Measurements from ENCODE around the gene SPACA5B. TPM values are rescaled to one million over a fixed set of nuclear protein-coding genes. Genes with fewer than 3 reads are reported as not detected.
"Not testable (repeated sequence)": the region's sequence is repeated elsewhere in the genome, so short reads cannot be mapped to it uniquely, and the experiment has no call there.

SPACA5B gene
- total RNA-seq, 1 donor from 2014 or later, result not detected

DNA sequence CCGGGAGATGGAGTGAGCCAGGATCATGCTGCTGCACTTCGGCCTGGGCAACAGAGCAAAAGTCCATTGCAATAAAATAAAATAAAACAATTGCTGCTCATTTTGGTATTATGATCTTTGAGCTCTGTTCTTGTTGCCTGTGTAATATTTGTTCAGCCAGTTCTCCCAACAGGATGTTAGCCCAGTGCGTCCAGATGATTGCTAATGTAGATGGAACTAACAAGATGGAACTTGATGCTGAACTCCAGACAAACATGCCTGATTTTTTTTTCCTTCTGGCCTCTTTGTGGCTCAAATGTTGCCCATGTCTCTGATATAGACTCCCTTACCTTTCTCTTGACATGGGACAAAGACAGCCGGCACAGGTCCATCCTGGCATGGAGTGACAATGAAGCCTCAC, 50.4 kb downstream of the SPACA5B start:
- POLR2A ChIA-PET, result no interaction called here
- H3K36me3 Mint-ChIP-seq (ENCODE audit: low read depth), result no peaks in the 10 kb centered on the region
- no peaks in the 10 kb centered on the region for H3K4me1 Mint-ChIP-seq
- peaks cover 3% of the 10 kb centered on the region for H3K27me3 Mint-ChIP-seq
- H3K4me3 Mint-ChIP-seq, result no peak overlapping the region
- no peaks in the 10 kb centered on the region for H3K9me3 Mint-ChIP-seq
- DNase-seq (no peak), ATAC-seq (ENCODE audit: low read depth) (no peak)
- TF ChIP-seq, protein P1, sequence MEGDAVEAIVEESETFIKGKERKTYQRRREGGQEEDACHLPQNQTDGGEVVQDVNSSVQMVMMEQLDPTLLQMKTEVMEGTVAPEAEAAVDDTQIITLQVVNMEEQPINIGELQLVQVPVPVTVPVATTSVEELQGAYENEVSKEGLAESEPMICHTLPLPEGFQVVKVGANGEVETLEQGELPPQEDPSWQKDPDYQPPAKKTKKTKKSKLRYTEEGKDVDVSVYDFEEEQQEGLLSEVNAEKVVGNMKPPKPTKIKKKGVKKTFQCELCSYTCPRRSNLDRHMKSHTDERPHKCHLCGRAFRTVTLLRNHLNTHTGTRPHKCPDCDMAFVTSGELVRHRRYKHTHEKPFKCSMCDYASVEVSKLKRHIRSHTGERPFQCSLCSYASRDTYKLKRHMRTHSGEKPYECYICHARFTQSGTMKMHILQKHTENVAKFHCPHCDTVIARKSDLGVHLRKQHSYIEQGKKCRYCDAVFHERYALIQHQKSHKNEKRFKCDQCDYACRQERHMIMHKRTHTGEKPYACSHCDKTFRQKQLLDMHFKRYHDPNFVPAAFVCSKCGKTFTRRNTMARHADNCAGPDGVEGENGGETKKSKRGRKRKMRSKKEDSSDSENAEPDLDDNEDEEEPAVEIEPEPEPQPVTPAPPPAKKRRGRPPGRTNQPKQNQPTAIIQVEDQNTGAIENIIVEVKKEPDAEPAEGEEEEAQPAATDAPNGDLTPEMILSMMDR (IDR thresholded peaks at IDR 0.05), result no peak
- H3K27ac Mint-ChIP-seq, result no peak overlapping the region
- CTCF ChIA-PET, result interaction anchor here (0.5 kb wide), 1 partner anchor 16 kb away, joined by 3 read pairs; no protein-coding TSS in a partner anchor
- intact Hi-C loops (cut with micrococcal nuclease), result no loop called here

DNA sequence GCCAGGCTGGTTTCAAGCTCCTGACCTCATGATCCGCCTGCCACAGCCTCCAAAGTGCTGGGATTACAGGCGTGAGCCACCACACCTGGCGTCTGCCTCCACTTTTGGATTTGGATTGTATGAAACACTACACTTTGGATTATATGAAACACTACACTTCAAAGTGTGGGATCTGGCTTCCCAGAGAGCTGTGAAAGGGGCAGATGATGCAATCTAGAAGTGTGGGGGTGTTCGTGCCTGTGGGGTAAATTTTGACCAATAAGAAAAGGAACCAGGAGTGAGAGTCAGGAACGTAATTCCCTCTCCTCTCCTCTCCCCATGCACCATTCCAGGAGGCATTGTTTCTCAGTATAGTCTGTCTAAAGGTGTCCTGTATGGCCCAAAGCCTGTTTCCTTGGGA, 51.5 kb downstream of the SPACA5B start:
- intact Hi-C loops (cut with micrococcal nuclease); ATAC-seq (ENCODE audit: low read depth); CTCF ChIA-PET; POLR2A ChIA-PET; H3K27me3 Mint-ChIP-seq; H3K4me3 Mint-ChIP-seq; DNase-seq; H3K9me3 Mint-ChIP-seq; H3K27ac Mint-ChIP-seq; H3K4me1 Mint-ChIP-seq; H3K36me3 Mint-ChIP-seq (ENCODE audit: low read depth): not testable (repeated sequence)

Other genes with a start within 250 kb of the SPACA5B start
- 8.4 and 10.0 TPM in 2 replicates for gene ZNF182, start 126.6 kb upstream of the SPACA5B start, total RNA-seq
- not detected in 2 replicates for gene SPACA5, start 123.6 kb upstream of the SPACA5B start, total RNA-seq
- gene ZNF630, start 59.0 kb upstream of the SPACA5B start, total RNA-seq, result not detected in 2 replicates
- not detected in 2 replicates for gene SSX5, start 66.2 kb downstream of the SPACA5B start, total RNA-seq
- gene SSX1, start 124.8 kb downstream of the SPACA5B start, total RNA-seq, result not detected in 2 replicates
- gene SSX3, start 226.1 kb downstream of the SPACA5B start, total RNA-seq, result not detected in 2 replicates

Data from activated B cell treated with CpG ODN at 0.5 μM for 24 hours (primary cell).